K562 (cell line): ENCODE measurements around the gene MRM3. TPM values are rescaled to one million over a fixed set of nuclear protein-coding genes. Genes with fewer than 3 reads are reported as not detected.
A peak's percentile ranks its signal among the peaks of the same experiment; 100 is the strongest.

Source experiments
- CREB3L1 ChIP-seq: fragments of 450-650 bp; IDR thresholded peaks from 2 replicates; pipeline ENCODE4 v1.6.1; 2014; ENCODE audit warnings: low read depth, mild to moderate bottlenecking, moderate library complexity, borderline replicate concordance
- DACH1 ChIP-seq: fragments of 450-650 bp; IDR thresholded peaks from 2 replicates; pipeline ENCODE4 v1.6.1; 2018; ENCODE audit not compliant: partially characterized antibody
- FOXK2 ChIP-seq, 2 experiments: fragments of 450-650 bp; IDR thresholded peaks in 1 of 2; conservative IDR thresholded peaks in 1 of 2; 2 replicates each; pipeline ENCODE4 v1.6.1; 2016; ENCODE audit warnings: low read depth in 2 of 2, mild to moderate bottlenecking in 1 of 2
- HLTF ChIP-seq: fragments of 450-650 bp; IDR thresholded peaks from 2 replicates; pipeline ENCODE4 v1.6.1; 2016
- HNRNPH1 ChIP-seq: fragments of 200-400 bp; formaldehyde crosslinking; optimal IDR thresholded peaks from 2 replicates; pipeline ENCODE3; 2017; ENCODE audit warnings: low read depth, mild to moderate bottlenecking, low read length, moderate library complexity
- JUN ChIP-seq, 2 experiments: sonication (generic) in 1 of 2; formaldehyde crosslinking in 1 of 2; IDR thresholded peaks; 2 replicates each; pipeline versions ENCODE4 v1.6.1 to v1.8.0; 2012 to 2022; ENCODE audit warnings: borderline replicate concordance in 2 of 2, mild to moderate bottlenecking in 2 of 2, improper control_type of control experiment in 1 of 2, low read depth in 1 of 2, low read length in 1 of 2, missing genetic modification reagents in 1 of 2
- PHF20 ChIP-seq: fragments of 450-650 bp; IDR thresholded peaks from 2 replicates; pipeline ENCODE4 v1.6.1; 2018; ENCODE audit not compliant: partially characterized antibody
- RBFOX2 ChIP-seq: fragments of 200-400 bp; formaldehyde crosslinking; IDR thresholded peaks from 2 replicates; pipeline ENCODE4 v1.6.1; 2017; ENCODE audit warnings: low read depth, mild to moderate bottlenecking, low read length, moderate library complexity
- RBM14 ChIP-seq: fragments of 200-400 bp; formaldehyde crosslinking; IDR thresholded peaks from 2 replicates; pipeline ENCODE4 v1.6.1; 2018; ENCODE audit warnings: low read depth, mild to moderate bottlenecking, low read length, moderate library complexity, borderline replicate concordance; ENCODE audit not compliant: insufficient read depth
- SIN3A ChIP-seq, 2 experiments: fragments of 150-350 bp in 1 of 2; IDR thresholded peaks; 2 replicates each; pipeline ENCODE4 v1.6.1; 2011 to 2016; ENCODE audit warnings: borderline replicate concordance in 2 of 2, low read depth in 2 of 2, low read length in 2 of 2, mild to moderate bottlenecking in 2 of 2, moderate library complexity in 2 of 2; ENCODE audit not compliant: control insufficient read depth in 1 of 2
- SP1 ChIP-seq: sonication (generic); formaldehyde crosslinking; IDR thresholded peaks from 2 replicates; pipeline ENCODE4 v1.8.1; 2022; ENCODE audit warnings: mild to moderate bottlenecking, missing genetic modification reagents
- TBP ChIP-seq: optimal IDR thresholded peaks from 2 replicates; pipeline ENCODE3; 2011; ENCODE audit warnings: low read depth, low read length, improper control_type of control experiment
- ZNF140 ChIP-seq: fragments of 250-450 bp; sonication (Bioruptor Pico); IDR thresholded peaks from 2 replicates; pipeline ENCODE4 v1.8.0; 2021; ENCODE audit warnings: moderate library complexity, mild to moderate bottlenecking, inconsistent platforms
- ZNF830 ChIP-seq: fragments of 250-450 bp; sonication (Bioruptor Pico); IDR thresholded peaks from 2 replicates; pipeline ENCODE4 v1.5.0; 2021; ENCODE audit warnings: mild to moderate bottlenecking
- polyA plus RNA-seq, 8 experiments: library from polyadenylated mRNA; depleted of rRNA in 4 of 8; stranded (reverse) in 5 of 8; unstranded in 3 of 8; fragments of >200 nt; fragmentation: Nextera tagmentation in 2 of 8; fragmentation: Illumina TruSeq in 1 of 8; extraction: Ambion mirVana in 2 of 8; extraction: Trizol in 1 of 8; gene quantifications; 2 replicates each; pipeline versions ENCODE4 v1.2.1 to v1.2.3, GENCODE V29; 2011 to 2014; ENCODE audit warnings: inconsistent platforms in 1 of 8, missing spikeins in 1 of 8
- total RNA-seq, 7 experiments: library from RNA; depleted of rRNA in 6 of 7; stranded (reverse); fragments of >200 nt in 6 of 7; fragmentation: Illumina TruSeq in 2 of 7; extraction: Trizol in 2 of 7; gene quantifications; 2 replicates each; pipeline versions ENCODE4 v1.2.1 to v1.2.3, GENCODE V29; 2011 to 2021; ENCODE audit warnings: low replicate concordance in 1 of 7
- TF ChIP-seq, protein P1 (sequence below): fragments of 450-650 bp; IDR thresholded peaks from 2 replicates; pipeline ENCODE4 v1.7.1; 2018; ENCODE audit warnings: mild to moderate bottlenecking, low read depth; ENCODE audit not compliant: partially characterized antibody
- TF ChIP-seq, protein P2 (sequence below): sonication (generic); formaldehyde crosslinking; IDR thresholded peaks from 2 replicates; pipeline ENCODE4 v1.8.1; 2023; ENCODE audit warnings: missing genetic modification reagents, mild to moderate bottlenecking, borderline replicate concordance

The MRM3 gene
- total and polyA plus RNA-seq, 9 of the 15 experiments (the other 6 are each of a cell fraction or from before 2014, with no cell fraction given): 2.4 to 24.8 (median 18.3) TPM

DNA sequence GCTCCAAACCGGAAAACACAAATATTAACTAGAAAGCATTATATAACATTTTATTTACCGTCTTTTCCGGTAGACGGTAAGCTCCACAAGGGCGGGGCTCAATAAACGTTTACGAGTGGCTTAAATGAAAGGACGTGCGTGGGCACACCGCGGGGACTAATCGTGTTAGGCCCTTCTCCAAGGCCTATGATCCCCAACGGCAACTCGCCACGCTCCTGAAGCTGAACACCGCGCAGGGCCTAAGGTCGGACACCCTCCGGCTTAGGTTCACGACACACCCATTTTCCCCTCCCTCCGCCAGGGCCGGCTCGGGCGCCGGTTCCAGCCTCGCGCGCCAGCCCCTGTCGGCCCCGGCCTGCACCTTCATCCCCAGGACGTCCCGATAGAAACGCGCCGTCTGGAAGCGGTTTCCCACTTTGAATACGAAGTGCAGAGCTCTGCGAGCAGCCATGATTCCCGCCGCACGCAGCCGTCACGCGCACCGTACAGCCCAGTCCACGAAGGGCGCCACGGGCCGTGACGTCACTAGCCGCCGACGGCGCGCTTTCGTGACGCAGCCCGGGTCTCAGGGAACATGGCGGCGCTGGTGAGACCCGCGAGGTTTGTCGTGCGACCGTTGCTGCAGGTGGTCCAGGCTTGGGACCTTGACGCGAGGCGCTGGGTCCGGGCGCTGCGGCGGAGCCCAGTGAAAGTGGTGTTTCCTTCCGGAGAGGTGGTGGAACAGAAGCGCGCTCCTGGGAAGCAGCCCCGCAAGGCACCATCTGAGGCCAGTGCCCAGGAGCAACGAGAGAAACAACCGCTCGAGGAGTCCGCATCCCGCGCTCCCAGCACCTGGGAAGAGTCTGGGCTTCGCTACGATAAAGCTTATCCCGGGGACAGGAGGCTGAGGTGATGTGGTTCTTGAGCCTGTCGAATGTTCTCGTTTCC, at the start of gene MRM3, which contains the start of gene GLOD4 (continued):
- TF ChIP-seq, protein P1, sequence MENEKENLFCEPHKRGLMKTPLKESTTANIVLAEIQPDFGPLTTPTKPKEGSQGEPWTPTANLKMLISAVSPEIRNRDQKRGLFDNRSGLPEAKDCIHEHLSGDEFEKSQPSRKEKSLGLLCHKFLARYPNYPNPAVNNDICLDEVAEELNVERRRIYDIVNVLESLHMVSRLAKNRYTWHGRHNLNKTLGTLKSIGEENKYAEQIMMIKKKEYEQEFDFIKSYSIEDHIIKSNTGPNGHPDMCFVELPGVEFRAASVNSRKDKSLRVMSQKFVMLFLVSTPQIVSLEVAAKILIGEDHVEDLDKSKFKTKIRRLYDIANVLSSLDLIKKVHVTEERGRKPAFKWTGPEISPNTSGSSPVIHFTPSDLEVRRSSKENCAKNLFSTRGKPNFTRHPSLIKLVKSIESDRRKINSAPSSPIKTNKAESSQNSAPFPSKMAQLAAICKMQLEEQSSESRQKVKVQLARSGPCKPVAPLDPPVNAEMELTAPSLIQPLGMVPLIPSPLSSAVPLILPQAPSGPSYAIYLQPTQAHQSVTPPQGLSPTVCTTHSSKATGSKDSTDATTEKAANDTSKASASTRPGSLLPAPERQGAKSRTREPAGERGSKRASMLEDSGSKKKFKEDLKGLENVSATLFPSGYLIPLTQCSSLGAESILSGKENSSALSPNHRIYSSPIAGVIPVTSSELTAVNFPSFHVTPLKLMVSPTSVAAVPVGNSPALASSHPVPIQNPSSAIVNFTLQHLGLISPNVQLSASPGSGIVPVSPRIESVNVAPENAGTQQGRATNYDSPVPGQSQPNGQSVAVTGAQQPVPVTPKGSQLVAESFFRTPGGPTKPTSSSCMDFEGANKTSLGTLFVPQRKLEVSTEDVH: peak; percentile 89
- TF ChIP-seq CREB3L1: peak; percentile 64; the same call in 1 of the 2 replicates
- no peak for TF ChIP-seq ZNF140
- TF ChIP-seq SP1 (CRISPR knock-in tag): peak; percentile 77
- TF ChIP-seq FOXK2 (conservative IDR thresholded peaks at IDR 0.05 in 1 of 2, IDR thresholded peaks at IDR 0.05 in 1 of 2; ENCODE audit: low read depth in 2 of 2): peak in 1 of 2 experiments; percentile 32; a peak in 2 of 4 replicates
- TF ChIP-seq, protein P2, sequence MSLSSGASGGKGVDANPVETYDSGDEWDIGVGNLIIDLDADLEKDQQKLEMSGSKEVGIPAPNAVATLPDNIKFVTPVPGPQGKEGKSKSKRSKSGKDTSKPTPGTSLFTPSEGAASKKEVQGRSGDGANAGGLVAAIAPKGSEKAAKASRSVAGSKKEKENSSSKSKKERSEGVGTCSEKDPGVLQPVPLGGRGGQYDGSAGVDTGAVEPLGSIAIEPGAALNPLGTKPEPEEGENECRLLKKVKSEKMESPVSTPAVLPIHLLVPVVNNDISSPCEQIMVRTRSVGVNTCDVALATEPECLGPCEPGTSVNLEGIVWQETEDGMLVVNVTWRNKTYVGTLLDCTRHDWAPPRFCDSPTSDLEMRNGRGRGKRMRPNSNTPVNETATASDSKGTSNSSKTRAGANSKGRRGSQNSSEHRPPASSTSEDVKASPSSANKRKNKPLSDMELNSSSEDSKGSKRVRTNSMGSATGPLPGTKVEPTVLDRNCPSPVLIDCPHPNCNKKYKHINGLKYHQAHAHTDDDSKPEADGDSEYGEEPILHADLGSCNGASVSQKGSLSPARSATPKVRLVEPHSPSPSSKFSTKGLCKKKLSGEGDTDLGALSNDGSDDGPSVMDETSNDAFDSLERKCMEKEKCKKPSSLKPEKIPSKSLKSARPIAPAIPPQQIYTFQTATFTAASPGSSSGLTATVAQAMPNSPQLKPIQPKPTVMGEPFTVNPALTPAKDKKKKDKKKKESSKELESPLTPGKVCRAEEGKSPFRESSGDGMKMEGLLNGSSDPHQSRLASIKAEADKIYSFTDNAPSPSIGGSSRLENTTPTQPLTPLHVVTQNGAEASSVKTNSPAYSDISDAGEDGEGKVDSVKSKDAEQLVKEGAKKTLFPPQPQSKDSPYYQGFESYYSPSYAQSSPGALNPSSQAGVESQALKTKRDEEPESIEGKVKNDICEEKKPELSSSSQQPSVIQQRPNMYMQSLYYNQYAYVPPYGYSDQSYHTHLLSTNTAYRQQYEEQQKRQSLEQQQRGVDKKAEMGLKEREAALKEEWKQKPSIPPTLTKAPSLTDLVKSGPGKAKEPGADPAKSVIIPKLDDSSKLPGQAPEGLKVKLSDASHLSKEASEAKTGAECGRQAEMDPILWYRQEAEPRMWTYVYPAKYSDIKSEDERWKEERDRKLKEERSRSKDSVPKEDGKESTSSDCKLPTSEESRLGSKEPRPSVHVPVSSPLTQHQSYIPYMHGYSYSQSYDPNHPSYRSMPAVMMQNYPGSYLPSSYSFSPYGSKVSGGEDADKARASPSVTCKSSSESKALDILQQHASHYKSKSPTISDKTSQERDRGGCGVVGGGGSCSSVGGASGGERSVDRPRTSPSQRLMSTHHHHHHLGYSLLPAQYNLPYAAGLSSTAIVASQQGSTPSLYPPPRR (CRISPR knock-in tag): 0 out of 2 replicates have a peak, but pooled peaks have one; percentile 74
- TF ChIP-seq TBP: peak; percentile 67
- TF ChIP-seq RBFOX2: peak; percentile 94
- TF ChIP-seq ZNF830 (CRISPR knock-in tag): no peak
- TF ChIP-seq HLTF: peak; percentile 25; the same call in 1 of the 2 replicates
- peak; percentile 57; the same call in 1 of the 2 replicates for TF ChIP-seq JUN (IDR thresholded peaks at IDR 0.05; ENCODE audit: borderline replicate concordance, low read depth, low read length)
- no peak for TF ChIP-seq JUN (CRISPR knock-in tag; IDR thresholded peaks at IDR 0.05; ENCODE audit: borderline replicate concordance)
- peak; percentile 14 for TF ChIP-seq DACH1
- TF ChIP-seq HNRNPH1: no peak
- 0 out of 2 replicates have a peak, but pooled peaks have one; percentile 49 for TF ChIP-seq RBM14
- TF ChIP-seq SIN3A (IDR thresholded peaks at IDR 0.05; ENCODE audit: borderline replicate concordance in 2 of 2, control insufficient read depth in 1 of 2, low read depth in 2 of 2, low read length in 2 of 2): peak; percentile 89 to 91; a peak in 2 of 4 replicates
- TF ChIP-seq PHF20: peak; percentile 94
